ENCODE measurements around the gene POFUT1.
"Not testable (repeated sequence)": the region's sequence is repeated elsewhere in the genome, so short reads cannot be mapped to it uniquely, and the experiment has no call there.

POFUT1 gene

DNA sequence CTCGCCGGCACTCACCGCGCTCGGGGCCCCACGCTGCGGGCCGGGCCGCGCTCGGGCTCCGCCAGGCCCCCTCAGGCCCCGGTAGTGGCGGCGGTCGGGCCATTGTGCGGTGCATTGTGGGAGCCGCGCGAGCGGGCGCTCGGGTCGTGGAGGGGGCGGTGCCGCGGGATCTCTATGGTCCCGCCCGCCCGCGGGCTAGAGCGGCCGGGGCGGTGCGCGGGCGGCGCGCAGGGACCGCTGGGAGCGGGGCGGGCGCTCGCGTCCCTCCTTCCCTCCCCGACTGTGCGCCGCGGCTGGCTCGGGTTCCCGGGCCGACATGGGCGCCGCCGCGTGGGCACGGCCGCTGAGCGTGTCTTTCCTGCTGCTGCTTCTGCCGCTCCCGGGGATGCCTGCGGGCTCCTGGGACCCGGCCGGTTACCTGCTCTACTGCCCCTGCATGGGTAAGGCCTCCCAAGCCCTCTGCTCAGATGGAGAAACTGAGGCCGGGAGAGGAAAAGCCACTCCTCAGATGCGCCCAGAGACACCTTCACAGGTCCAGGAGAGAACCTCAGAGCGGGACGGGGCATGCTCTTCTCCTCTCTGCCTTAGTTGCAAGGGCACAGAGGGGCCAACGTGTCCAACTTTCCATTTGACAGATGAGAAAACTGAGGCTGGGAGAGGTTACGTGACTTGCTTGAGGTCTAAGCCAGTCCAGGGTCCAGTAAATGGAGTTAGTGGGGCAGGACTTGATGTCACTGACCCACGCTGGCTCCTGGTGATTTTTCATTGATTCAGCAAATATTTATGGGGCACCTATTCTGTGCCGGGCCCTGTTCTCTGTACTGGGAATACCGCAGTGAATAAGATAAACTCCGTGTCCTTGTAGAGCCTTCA lies at the start of gene POFUT1, which contains the start of gene PLAGL2:
TSS of gene POFUT1 (plus strand) at position 255 of the 873 bp plus-strand sequence. CDS start at position 317, 62 bp downstream.
TSS of gene PLAGL2 (minus strand) at position 118 of the 873 bp plus-strand sequence. CDS start 5,565 bp downstream, outside the sequence.
- peak; percentile 88 for DNase-seq (ENCODE audit: low spot score)

DNA sequence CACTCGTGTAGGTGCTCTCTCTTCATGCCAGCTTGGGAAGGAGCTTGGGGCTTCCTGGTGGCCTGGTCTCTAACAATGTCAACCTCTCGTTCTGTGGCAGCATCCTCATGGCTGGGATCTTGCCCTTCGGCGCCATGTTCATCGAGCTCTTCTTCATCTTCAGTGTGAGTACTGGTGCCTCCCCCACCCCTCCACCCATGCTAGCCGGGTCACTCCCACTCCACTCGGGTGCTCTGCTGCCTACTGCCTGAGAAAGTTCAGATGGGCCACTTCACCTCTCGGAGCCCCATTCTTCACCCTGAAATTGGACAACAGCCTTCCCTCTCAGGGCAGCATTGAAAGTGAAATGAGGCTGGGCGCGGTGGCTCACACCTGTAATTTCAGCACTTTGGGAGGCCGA lies 49.3 kb upstream of the POFUT1 start:
- no peak for DNase-seq (ENCODE audit: low spot score)

DNA sequence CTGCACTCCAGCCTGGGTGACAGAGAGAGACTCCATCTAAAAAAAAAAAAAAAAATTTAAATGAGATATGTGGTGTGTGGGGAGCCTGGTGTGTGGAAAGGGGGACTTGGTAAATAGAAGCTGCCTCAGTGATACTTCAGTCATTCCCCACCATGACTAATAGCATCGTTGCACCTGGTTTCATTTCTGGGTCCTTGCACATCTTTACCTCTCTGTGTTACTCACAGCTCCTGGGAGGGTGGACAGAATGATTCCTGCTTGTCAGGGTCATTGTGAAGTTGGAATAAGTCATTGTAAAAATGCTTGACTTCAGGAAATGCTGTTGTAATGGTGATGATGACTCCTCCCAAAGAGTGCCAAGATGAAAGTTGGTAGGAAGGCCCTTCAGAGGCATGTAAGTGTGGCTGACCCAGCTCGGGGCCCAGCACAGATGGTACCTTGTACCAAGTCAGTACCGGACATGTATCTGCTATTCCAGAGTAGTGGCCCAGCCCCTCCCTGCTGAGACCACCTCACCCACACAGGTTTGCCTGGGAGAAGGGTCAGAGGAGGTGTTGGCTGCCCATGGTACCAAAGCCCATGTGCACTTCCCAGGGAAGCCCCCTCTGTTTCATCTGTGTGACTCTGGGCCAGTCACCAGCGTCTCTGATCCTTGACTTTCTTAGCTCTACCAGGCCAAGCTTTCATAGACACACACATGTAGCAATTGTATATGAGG lies 48.6 kb upstream of the POFUT1 start:
- DNase-seq (ENCODE audit: low spot score), result no peak

DNA sequence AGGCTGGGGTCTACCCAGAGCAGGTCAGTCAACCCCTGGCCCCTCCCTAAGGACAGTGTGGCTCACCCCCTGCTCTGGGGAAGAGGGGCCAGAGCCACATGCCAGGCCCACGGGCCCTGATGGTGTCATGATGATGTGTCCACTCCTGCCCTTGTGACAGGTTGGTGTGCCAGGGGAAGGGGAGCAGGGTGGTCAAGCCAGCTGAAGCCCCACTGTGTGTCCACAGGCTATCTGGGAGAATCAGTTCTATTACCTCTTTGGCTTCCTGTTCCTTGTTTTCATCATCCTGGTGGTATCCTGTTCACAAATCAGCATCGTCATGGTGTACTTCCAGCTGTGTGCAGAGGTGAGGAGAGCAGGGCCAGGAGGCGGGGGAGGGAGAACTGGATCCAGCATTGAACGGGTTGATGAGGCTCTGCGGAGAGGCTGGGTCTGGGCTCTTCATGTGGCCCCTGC lies 47.9 kb upstream of the POFUT1 start:
- no peak for DNase-seq (ENCODE audit: low spot score)

DNA sequence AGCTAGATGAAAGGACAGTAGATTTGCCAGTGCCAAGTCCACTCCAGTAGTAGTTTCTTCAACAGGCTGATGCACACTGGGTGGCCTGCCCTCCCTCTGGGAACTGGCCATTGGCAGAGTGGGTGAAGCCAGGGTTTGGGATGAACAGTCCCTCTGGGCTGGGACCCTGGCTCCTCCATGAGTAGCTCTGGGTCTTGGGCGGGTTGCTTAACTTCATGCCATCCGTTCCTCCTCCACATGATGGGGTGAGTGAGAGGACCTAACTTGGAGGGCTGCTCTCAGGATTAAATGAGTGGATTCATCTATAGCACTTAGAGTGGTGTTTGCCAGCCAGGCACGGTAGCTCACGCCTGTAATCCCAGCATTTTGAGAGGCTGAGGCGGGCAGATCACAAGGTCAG lies 47.3 kb upstream of the POFUT1 start:
- no peak for DNase-seq (ENCODE audit: low spot score)

DNA sequence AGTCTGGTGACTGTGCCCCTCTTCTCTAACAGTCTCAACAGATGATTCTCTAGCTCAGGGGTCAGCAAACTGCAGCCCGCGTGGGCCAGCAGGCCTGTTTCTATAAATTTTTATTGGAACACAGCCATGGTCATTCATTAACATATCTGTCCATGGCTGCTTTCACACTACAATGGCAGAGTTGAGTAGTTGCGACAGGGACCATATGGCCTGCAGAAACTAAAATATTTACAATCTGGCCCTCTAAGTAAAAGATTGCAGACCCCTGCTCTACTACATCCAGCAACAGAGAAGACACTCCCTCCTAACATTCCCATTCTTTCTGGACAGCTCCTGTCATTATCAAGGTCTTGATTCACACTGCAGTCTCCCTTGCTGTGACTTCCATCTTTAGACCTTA lies 45.3 kb upstream of the POFUT1 start:
- DNase-seq (ENCODE audit: low spot score), result no peak

DNA sequence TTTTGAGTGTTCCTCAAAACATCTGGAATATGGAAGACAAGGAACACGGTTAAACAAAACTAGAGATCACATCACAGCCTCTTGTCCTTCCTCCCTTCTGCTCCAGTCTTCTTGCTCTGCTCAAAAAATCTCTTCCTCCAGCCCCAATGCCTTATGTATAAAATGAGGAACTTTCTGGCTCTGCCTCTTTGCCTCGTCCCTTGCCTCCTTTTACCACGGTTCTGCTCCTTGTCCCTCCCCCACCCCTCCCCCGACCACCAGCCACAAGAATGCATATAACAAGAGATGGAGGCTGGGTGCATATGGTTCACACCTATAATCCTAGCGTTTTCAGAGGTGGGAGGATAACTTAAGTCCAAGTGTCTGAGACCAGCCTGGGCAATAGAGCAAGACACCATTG lies 43.7 kb upstream of the POFUT1 start:
- DNase-seq (ENCODE audit: low spot score), result no peak

DNA sequence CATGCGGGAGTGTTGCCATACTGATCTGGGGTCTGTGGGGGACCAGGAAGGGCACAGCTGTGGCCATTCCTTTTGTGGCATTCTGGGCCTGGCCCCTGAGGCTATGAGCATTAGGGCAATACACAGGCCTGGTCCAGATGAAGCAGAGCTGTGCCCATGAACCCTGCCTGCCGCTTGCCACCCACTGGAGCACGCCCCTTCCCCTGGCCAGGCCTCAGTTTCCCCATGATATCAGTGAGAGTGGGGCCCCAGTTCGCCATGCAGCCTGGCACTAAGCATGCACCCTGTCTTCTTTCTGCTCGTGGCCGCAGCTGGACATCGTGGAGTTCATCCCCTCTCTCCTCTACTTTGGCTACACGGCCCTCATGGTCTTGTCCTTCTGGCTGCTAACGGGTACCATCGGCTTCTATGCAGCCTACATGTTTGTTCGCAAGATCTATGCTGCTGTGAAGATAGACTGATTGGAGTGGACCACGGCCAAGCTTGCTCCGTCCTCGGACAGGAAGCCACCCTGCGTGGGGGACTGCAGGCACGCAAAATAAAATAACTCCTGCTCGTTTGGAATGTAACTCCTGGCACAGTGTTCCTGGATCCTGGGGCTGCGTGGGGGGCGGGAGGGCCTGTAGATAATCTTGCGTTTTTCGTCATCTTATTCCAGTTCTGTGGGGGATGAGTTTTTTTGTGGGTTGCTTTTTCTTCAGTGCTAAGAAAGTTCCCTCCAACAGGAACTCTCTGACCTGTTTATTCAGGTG lies 42.5 kb upstream of the POFUT1 start:
- DNase-seq (ENCODE audit: low spot score), result no peak

DNA sequence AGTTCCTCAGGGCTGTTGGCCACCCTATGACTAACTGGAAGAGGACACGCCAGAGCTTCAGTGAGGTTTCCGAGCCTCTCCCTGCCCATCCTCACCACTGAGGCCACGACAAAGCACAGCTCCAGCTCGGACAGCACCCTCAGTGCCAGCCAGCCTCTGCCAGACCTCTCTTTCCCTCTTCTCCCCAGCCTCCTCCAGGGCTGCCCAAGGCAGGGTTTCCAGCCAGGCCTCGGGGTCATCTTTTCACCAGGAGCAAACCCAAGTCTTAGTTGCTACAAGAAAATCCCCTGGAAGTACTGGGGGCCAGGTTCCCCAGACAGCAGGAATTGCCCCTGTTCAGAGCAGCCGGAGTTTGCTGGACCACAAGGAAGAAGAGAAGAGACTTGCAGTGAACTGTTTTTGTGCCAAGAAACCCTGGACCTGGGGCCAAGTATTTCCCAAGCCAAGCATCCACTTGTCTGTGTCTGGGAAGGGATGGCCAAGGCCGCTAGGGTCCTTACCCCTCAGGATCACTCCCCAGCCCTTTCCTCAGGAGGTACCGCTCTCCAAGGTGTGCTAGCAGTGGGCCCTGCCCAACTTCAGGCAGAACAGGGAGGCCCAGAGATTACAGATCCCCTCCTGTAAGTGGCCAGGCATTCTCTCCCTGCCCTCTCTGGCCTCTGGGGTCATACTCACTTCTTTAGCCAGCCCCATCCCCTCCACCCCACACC lies 41.7 kb upstream of the POFUT1 start:
- DNase-seq (ENCODE audit: low spot score), result no peak

DNA sequence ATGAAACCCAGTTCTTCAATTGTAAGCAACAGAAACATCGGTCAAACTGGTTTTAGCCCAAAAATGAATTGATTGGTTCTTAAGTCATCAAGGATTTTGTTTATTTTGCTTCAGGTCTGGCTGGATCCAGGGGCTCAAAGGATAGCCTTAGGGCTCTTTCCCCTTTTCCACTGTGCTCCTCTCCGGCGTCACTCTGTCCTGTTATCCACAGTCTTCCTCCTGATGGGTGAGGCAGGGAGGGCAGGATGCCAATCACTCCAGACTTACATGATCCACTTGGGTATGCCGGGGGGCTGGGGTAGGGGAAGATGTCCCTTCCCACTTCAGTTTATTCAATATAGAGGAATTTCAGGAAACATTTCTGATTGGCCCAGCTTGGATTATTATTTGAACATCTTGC lies 40.1 kb upstream of the POFUT1 start:
- no peak for DNase-seq (ENCODE audit: low spot score)

DNA sequence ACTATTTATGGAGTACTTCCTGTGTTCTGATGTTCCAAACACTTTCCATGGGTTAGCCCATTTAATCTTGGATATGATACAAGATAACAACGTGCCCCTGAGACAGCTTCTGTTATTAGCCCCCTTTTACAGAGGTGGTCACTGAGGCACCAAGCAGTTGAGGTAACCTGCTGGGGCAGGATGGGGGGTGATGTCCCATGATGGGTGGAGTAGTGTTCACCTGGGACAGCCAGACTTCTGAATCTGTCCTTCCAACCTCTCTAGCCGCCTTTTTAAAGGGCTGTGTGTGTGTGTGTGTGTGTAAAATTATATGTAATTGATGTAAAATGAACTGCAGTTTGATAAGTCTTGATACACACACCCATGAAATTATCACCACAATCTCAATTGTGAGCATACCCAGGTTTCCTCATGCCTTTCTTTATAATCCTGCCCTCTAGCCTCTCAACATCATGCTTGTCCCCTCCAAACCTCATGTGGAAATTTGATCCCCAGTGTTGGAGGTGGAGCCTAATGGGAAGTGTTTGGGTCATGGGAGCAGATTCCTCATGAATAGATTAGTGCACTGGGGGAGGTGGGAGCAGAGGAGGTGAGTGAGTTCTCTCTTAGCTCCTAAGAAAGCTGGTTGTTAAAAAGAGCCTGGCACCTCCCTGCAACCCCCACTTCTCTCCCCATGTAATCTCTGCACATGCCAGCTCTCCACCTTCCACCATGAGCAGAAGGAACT lies 39.3 kb upstream of the POFUT1 start:
- no peak for DNase-seq (ENCODE audit: low spot score)

DNA sequence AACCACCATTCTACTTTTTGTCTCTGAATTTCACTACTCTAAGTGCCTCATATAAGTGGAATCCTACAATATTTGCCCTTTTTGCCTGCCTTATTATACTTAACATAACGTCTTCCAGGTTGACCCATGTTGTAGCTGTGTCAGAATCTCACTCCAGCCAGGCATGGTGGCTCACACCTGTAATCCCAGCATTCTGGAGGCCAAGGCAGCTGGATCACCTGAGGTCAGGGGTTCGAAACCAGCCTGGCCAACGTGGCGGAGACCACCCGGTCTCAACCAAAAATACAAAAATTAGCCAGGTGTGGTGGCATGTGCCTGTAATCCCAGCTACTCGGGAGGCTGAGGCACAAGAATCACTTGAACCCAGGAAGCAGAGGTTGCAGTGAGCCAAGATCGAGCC lies 30.0 kb upstream of the POFUT1 start:
- DNase-seq (ENCODE audit: low spot score), result not testable (repeated sequence)

DNA sequence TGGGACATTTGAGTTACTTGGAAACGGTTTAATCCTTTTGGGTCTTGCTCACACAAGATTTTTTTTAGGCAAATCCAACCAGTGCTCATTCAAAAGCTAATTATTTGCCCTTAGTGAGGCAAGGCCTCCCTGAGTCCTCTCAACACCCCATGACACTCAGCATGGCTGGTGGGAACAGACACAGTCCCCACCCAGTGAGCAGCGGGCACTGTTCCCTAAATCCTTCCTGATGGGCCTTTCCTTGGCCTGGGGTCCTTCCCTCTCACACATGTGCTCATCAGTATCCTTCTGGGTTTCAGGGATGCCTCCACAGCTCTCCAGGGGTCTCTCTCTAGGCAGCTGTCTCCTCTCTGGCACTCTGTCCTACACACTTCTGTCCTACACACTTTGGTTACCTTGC lies 28.2 kb upstream of the POFUT1 start:
- DNase-seq (ENCODE audit: low spot score), result no peak

DNA sequence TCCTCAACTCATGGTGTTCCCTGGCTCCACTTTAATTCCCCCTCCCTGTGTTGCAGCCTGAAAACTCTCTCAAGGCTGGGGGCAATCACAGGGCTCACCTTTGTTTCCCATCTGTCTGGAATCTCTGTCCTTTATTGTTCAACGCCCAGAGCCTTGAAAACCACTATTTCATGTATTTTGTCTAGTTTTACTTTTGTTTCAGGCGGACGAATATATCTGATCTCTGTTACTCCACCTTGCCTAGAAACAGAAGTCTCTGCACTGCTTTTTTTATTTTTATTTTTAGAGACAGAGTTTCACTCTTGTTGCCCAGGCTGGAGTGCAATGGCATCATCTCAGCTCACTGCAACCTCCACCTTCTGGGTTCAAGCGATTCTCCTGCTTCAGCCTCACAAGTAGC lies 27.7 kb upstream of the POFUT1 start:
- DNase-seq (ENCODE audit: low spot score), result no peak

DNA sequence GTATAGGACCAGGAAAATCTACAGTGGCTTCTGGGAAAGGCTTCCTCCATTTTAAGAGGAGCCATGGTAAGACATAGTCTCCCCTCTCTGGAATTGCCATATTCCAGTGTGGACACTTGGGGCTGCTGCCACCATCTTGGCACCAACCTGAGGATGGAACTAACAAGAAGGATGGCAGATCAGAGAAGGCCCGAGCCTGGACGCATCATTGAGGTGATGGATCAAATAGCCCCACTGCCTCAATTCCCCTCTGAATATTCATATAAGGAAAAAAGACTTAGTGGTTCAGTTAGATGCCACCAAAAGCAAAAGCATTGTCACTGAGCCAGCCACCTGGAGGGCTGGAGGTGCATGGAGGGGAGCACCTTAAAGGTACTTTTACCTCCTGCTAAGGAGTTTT lies 26.1 kb upstream of the POFUT1 start:
- no peak for DNase-seq (ENCODE audit: low spot score)

DNA sequence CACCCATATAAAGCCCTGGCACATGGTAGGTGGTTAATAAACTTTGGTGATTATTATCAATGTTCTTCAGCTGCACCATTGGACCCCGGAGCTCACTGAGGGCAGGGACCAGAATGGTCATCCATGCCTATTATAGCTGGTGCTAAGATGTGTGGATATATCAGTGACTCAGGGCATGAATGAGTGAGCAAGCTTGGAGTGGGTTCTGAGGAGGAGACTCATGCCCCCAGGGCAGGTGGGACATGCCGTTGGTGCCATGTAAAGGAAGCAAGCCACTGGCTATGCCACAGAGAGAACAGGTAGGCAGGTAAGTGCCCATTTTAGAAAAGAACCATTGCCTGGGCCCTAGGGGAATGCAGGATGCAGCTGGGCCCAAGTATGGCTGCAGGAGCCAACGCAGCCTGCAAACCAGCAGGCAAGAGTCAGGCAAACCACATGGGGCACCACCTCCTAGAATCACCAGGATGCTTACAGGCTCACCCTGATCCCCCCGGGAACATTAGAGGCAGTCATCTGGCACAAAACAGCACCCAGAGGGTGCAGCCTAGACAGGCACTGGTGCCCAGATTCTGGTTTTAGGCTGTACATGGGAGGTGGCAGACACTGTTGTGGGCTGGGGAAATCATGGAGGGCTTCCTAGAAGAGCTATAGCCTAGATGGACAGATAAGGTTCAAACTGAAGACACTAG lies 23.6 kb upstream of the POFUT1 start:
- no peak for DNase-seq (ENCODE audit: low spot score)

DNA sequence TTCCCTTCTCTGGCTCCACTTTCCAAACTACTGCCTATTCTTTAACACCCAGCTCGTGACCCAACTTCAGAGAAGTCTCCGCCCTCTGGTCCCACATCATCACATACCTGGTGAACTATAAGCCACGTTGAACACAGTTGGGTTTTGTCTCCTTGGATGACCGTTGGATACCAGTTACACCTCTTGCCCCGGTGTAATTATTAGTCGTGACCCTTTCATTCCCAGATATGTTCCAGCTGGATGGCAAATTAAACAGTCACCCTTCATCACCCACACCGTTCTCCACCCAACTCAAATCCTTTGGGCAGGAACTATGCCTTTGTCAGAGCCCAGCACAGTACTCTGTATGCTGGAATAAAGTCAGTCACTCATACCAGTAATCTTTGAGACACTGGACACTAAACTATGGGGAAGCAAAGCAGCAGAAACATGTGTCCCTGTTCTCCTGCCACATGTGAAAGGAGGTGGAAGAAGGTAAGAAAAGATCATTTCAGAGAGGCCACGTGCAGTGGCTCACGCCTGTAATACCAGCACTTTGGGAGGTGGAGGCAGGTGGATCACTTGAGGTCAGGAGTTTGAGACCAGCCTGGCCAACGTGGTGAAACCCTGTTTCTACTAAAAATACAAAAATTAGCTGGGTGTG lies 22.6 kb upstream of the POFUT1 start:
- no peak for DNase-seq (ENCODE audit: low spot score)

DNA sequence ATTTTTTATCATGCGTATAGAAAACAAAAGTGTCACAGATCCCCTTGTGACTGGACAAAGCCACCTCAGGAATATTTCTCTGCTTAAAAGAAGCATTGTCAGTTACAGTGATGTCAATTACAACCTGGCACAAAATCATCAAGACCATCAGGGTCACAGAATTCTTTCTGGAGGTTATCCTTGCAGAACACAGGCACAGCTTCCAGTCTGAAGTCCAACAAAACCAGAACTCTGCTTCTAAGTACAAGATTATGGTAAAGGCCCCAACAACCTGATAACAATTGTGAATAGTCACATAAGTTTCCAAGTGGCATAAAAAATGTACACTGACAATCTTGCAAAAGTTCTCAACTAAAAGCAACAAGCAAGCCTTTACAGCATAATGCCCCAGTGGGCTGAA lies 21.2 kb upstream of the POFUT1 start:
- no peak for DNase-seq (ENCODE audit: low spot score)

DNA sequence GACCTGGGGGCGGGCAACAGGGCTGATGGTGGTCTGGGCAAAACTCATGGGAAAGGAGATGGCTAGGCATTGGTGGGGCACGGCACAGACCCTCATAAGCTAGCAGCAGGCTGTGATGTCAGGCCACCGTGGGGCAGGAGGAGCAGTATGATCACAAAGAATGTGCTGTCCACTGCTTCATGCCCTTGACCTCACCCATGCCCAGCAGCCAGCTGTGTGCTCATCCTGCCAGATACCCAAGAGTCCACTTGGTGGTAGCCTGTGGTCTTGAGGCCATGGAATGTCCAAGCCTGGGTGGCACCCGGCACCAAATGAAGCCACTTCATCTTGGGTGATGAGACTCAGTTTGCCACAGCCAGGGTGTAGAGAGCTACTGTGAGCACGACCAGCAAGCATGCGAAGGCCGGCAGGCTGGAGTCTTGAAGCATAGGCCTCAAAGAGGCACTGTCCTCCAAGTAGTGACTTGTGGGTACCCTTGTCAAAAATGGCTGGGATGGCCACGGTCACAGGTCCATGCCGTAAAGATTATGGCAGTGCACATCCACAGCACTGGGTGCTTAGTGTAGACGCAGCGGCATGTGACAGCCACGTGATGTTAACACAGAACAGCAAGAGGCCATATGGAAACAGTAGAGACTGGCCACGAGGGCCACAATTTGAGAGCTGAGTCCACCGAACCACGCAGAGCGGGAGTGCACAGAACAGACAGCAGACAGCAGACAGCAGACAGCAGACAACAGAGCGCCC lies 19.1 kb upstream of the POFUT1 start:
- DNase-seq (ENCODE audit: low spot score), result no peak

DNA sequence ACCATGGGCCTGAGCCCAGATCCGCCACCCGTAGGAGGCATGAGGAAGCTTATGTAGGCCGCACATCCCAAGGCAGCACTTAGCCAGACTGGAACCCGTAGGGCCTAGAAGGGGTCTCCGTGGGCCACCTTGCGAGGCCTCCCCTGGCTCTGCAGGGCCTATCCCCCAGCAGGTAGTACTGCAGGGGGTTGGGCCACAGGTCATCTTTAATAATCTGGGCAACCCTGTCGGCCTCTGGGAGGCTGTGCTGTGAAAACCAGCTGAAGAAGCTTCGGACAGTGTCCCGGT lies 18.6 kb upstream of the POFUT1 start:
- no peak for DNase-seq (ENCODE audit: low spot score)

Measured in globus pallidus (tissue), 1 donor.